HCEC 1CT (cell line): ENCODE measurements around the gene GNB1.

Experiments
- DNase-seq: peaks from one replicate; pipeline ENCODE4 v3.0.0-alpha.2; 2017

GNB1 gene

GRCh38 chr1:1922702-1922955 is 31.7 kb upstream of the GNB1 start:
- DNase-seq = no peak

- DNase-seq = no peak
Observed at GRCh38 chr1:1921901-1922701, 31.2 kb upstream of the GNB1 start.

GRCh38 chr1:1921459-1921862 is 30.6 kb upstream of the GNB1 start:
- no peak for DNase-seq

GRCh38 chr1:1920608-1921458 is 29.9 kb upstream of the GNB1 start:
- no peak for DNase-seq

- no peak for DNase-seq
Observed at GRCh38 chr1:1920057-1920607, 29.2 kb upstream of the GNB1 start.

GRCh38 chr1:1919304-1920056 is 28.6 kb upstream of the GNB1 start:
- peak; percentile 91 for DNase-seq

GRCh38 chr1:1918901-1919303 is 28.0 kb upstream of the GNB1 start, which contains the start of gene TMEM52:
Gene TMEM52, minus strand, starts transcription at chr1:1919279. Its CDS starts 14 bp downstream, at chr1:1919265.
- DNase-seq = no peak

GRCh38 chr1:1917995-1918900 is 27.4 kb upstream of the GNB1 start:
- no peak for DNase-seq

- no peak for DNase-seq
Observed at GRCh38 chr1:1917304-1917976, 26.6 kb upstream of the GNB1 start.

- DNase-seq = no peak
Observed at GRCh38 chr1:1916851-1917251, 26.0 kb upstream of the GNB1 start.

GRCh38 chr1:1915911-1916840 is 25.3 kb upstream of the GNB1 start:
- DNase-seq = no peak

GRCh38 chr1:1914971-1915692 is 24.2 kb upstream of the GNB1 start, which contains the start of gene CALML6:
Gene CALML6, plus strand, starts transcription at chr1:1915260. Its CDS starts 21 bp downstream, at chr1:1915281.
- DNase-seq = no peak

- no peak for DNase-seq
Observed at GRCh38 chr1:1914101-1914970, 23.4 kb upstream of the GNB1 start.

GRCh38 chr1:1911350-1912041 is 20.6 kb upstream of the GNB1 start:
- no peak for DNase-seq

- no peak for DNase-seq
Observed at GRCh38 chr1:1910651-1911331, 19.9 kb upstream of the GNB1 start.

GRCh38 chr1:1910033-1910465 is 19.2 kb upstream of the GNB1 start:
- DNase-seq = no peak

GRCh38 chr1:1908506-1908791 is 17.6 kb upstream of the GNB1 start:
- no peak for DNase-seq
